ENCODE measurements around the gene STK24.
"Not testable (repeated sequence)": the region's sequence is repeated elsewhere in the genome, so short reads cannot be mapped to it uniquely, and the experiment has no call there.

The STK24 gene

DNA sequence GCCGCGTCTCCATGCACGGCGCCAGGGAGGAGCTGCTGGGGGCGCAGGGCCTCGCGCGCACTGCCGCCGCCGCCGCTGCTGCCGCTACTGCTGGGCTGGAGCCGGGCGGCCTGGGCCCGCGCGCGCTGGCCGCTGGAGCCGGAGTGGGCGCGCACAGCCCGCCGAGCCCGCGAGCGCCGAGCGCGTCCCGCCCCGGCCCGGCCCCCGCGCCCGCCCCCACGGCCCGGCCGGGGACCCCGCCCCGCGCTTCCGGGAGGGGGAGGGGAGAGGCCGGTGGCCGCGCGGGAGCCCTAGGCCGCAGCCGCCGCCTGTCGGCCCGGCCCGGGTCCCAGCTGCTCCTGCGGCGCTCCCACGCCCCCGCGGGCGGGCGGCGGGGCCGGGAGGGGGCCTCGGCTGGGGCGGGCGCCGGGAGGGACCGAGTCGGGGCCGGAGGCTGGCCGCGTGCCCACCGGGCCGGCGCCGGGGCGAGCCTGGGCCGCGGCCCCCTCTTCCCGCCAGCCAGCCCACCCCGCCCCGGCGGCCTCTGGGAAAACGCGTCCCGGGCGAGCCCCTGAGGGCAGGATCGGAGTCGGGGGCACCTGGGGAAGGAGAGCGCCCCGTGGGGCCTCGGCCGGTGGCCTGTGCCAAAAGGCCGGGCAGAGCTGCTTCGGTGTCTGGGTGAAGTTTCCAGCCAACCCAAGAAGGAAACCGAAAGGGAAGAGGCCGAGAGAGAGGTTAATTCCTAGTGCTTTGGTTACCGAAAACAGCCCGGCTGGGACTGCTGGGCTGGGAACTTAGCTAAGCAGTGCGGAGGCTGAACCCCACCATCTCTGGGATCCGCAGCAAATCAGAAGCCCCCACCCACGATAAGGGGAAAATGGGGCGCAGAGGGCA is at the start of gene STK24:
Gene STK24 (minus strand): TSS at position 145 of the 873 bp plus-strand sequence. CDS start 321 bp downstream, outside the sequence.
- DNase-seq (ENCODE audit: low spot score), result peak; percentile 47

DNA sequence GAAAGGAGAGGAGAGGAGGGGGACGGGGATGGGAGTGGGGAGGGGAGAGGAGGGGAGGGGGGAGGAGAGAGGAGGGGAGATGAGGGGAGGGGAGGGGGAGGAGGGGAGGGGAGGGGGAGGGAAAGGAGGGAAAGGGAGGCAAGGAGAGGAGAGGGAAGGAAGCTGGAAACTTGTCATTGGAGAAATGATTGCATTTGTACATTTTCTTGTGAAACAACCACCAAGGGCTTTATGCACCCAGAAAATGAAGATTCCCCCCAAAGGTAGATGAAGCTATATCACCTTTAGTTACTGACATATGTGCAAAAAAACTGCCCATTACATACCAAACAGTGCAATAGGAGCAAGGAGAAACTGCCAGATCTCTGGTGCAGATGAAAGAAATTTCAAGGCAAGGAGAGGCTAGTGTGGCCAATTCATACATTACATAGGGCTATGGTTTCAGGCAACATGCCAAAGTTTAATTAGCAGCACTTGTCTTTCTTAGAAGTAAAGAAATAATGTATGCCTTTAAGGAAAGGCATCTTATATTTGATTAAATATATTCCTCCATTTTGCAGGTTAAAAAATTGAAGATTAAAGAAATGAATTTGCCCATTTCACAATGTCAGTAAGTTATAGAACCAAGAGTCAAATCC is 49.5 kb upstream of the STK24 start:
- DNase-seq (ENCODE audit: low spot score), result no peak

DNA sequence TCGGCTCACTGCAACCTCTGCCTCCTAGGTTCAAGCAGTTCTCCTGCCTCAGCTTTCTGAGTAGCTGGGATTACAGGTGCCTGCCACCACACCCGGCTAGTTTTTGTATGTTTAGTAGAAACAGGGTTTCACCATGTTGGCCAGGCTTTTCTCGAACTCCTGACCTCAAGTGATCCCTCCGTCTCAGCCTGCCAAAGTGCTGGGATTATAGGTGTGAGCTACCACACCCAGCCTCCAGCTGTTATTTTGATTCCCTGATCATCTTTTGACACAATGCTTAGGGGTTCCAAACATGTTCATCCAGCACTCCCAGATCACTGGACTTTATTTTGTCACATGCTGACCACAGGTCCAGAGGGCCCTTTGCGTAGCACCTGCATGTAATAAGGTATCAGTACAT is 47.7 kb upstream of the STK24 start:
- not testable (repeated sequence) for DNase-seq (ENCODE audit: low spot score)

DNA sequence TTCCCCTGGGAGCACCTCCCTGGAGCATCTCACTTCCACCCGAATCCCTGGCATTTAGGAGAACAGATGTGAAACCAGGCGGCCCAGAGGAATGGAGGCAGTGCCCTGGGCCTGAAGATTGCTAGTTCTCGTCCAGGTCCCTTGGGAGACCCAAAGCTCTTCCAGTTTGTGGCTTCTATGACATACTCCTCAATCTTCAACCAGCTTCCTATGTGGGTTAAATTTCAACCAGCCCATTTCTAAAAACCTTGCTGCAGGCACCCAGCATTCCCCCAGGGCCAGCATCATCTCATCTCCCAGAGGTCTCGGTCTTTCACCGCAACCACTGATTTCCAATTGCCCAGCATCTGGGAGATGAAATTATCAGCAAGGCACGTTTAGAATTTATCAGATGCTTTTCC is 46.0 kb upstream of the STK24 start:
- no peak for DNase-seq (ENCODE audit: low spot score)

DNA sequence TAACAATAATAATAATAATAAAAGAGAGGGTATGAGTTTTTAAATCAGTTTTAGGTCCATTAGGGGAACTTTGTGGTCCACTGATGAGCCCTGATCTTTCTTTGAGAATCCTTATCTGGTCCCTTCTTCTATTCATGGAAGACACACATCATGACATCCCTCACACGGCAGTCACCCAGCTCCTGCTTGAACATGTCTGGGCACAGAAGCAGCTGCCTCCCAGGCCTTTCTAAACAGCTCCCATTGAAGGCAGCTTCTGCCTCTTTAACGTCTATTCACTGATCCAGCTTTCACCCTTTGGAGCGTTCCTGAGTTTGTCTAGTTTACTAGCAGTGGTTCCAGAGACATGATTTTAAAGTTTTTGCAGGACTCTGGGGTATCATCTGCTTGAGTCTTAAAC is 42.6 kb upstream of the STK24 start:
- DNase-seq (ENCODE audit: low spot score), result no peak

DNA sequence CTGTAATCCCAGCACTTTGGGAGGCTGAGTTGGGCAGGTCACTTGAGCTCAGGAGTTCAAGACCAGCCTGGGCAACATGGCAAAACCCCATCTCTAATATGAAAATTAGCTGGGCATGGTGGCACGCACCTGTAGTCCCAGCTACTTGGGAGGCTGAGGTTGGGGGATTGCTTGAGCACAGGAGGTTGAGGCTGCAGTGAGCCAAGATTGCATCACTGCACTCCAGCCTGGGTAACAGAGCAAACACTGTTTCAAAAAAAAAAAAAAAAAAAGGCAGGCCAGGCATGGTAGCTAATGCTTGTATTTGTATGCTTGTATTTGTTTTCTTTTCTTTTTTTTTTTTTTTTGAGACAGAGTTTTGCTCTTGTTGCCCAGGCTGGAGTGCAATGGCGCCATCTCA is 38.7 kb upstream of the STK24 start:
- not testable (repeated sequence) for DNase-seq (ENCODE audit: low spot score)

DNA sequence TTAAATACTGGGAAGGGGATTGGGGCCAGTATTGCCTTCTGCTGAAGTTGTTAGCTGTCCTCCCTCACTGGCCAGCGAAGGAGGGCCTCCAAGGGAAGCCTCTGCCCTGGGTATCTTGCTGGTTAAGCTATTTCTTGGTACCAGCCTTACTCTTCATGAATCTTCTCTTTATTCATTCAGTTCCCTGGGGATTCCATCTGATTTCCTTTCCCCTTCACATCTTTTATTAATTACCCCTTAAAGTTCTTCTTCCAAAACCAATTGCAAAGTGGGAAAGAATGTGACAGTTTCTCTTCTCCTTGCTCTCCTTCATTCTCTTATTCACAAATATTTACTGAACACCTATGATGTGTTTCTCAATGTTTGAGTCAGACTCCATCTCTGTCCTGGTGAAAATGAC is 36.7 kb upstream of the STK24 start:
- DNase-seq (ENCODE audit: low spot score), result no peak

DNA sequence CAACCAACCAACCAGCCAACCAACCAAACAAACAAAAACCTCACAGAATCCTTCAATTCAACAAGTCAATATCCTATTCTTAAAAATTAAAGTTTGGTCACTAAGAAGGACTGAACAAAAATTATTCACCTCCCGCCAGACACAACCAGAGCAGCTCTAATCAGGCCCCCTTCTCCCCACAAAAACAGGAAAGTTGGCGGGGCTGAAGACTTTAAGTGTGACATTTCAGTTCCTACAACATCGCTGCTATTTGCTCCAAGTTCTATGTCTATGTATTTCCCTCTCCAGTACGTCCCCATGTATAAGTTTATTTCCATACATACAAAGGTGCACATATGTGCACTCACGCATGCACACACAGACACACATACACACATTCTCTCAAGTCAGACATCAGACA is 32.8 kb upstream of the STK24 start:
- no peak for DNase-seq (ENCODE audit: low spot score)

DNA sequence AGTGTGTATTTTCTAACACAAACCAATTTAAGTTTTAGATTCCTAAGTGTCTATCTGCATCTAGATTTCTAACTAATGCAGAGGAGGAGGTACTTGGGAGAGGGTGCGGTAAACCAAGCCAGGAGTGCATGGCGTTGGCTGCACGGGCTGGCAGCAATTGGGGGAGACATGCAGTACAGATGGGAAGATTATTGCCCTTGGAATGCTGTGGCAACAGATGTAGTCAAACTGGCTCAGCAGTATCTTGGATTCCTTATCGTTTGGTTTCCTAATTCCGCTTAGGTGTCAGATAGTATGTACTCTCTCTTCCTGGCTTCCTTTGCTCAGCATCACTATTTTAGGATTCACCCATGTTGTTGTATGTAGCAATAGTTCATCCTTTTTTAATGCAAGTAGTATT is 29.4 kb upstream of the STK24 start:
- no peak for DNase-seq (ENCODE audit: low spot score)

DNA sequence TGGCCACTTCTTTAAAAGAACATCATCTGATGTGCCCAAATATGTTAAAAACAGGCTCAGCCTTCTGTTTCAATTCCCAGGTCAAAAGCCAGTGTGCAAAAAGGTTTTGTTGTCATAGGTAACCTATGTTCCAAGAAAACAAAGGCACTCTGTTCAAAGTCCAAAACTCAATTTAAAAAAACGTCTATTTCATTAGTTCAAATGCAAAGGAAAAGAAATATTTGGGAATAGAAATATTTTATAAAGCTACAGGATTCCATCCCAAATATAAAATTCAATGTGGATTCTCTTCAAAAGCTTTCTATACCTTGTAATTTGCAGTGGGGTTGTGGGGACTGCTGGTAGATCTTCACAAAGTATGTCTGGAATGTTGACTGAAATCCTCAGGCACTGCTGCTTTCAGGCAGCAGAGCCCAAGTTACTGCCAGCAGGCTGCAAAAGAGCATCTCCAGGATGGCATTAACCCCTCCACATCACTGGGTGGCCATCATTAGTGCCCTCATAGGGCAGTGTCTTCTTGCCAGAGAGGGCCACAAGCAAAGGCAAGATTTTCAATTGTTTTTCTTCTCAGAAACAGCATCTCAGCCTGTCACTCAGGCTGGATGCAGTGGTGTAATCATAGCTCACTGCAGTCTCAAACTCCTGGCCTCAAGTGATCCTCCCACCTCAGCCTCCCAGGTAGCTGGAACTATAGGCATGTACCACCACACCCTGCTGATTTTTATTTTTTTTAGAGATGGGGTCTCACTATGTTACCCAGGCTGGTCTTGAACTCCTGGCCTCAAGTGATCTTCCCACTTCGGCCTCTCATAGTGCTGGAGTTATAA is 22.8 kb upstream of the STK24 start:
- no peak for DNase-seq (ENCODE audit: low spot score)

DNA sequence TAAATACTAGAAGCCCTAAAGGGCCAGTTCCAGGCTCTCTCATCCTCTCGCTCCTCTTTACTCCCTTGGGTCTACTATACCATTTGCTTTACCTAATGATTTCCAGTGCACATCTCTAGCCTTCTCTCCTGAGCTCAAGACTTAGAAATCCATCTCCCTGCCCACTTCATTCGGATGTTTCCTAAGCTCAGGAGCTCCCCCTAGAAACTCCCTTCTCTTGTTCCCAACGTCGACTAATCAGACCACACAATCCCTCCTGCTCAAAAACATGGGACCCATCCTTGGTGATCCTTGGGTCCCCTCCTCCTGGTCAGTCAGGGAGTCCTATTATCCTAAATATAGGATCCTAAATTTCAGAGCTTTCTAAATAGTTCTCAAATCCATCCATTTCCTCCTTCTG is 21.1 kb upstream of the STK24 start:
- DNase-seq (ENCODE audit: low spot score), result peak; percentile 11

DNA sequence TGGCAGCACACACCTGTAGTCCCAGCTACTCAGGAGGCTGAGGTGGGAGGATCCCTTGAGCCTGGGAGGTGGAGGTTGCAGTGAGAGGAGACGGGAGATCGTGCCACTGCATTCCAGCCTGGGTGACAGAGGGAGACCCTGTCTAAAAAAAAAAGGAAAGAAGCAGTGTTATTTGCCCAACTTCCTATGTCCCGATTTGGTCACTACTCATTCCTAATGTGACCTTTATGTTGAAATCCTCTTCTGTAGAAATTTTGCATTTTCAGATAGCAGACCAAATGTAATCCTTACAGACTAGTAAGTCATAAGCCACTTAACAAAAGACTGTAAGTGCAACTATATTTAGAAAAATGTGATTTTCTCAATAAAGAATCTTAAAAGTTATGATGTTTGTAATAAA is 18.2 kb upstream of the STK24 start:
- no peak for DNase-seq (ENCODE audit: low spot score)

DNA sequence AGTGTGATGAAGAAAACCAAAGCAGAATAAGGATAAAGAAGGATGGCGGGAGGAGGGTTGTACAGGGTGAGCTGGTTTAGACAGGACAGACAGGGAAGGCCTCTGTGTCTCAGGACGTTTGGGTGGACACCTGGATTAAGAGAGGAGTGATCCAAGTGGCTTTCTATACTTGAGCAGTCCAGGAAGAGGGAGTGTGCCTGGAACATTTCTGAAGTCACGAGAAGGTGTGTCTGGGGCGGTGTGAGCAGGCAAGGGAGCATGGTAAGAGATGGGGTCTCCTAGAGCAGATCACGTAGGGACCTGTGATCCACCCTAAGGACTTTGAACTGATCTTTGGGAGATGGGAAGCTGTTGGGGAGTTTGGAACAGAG is 15.4 kb upstream of the STK24 start:
- no peak for DNase-seq (ENCODE audit: low spot score)

DNA sequence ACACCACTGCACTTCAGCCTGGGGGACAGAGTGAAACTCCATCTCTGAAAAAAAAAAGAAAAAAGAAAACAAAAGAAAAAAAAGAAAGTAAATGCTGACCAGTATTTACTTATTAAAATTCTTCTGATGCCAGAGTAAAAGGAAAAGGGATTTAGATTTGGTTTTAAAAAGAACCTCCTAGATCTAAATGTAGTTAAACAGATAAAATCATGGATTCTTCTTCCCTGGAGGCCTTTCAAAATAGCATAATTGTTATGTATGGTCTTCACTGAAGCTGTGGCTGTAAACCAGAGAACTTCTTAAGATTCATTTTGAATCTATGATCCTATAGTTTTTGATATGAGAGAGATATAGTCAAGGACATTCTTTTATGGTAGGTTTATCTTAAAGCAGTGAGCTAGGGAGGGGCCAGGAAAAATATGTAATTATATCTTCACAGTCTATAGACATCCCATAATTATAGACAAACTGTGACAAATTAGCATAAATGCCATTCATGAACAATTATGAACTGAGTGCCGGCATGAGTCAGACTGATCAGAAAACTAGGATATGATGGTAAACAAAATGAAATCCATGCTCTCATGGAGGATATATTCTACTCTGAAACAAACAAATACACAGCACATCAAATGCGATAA is 14.9 kb upstream of the STK24 start:
- DNase-seq (ENCODE audit: low spot score), result no peak

DNA sequence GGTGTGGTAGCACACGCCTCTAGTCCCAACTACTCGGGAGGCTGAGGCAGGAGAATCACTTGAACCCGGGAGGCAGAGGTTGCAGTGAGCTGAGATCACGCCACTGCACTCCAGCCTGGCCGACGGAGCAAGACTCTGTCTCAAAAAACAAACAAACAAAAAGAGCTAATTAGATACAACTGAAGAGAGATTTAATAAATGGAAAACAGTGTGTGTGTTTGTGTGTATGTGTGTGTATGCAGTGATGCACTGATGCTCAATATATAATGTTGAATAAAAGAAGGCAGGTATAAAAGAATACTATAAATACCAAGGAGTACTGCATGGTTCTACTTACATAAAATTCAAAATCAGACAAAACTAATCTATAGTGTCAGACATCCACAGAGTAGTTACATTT is 13.6 kb upstream of the STK24 start:
- not testable (repeated sequence) for DNase-seq (ENCODE audit: low spot score)

DNA sequence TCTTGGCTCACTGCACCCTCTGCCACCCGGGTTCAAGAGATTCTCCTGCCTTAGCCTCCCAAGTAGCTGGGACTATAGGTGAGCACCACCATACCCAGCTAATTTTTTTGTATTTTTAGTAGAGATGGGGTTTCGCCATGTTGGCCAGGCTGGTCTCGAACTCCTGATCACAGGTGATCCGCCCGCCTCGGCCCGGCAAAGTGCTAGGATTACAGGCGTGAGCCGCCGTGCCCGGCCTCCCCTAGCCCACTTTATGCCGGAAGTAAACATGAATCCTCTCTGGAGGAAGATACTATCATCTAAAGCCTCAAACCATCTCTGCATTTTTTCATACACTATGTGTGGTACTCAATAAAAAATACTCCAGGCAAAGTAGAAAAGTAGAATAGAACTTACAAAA is 12.6 kb upstream of the STK24 start:
- not testable (repeated sequence) for DNase-seq (ENCODE audit: low spot score)

DNA sequence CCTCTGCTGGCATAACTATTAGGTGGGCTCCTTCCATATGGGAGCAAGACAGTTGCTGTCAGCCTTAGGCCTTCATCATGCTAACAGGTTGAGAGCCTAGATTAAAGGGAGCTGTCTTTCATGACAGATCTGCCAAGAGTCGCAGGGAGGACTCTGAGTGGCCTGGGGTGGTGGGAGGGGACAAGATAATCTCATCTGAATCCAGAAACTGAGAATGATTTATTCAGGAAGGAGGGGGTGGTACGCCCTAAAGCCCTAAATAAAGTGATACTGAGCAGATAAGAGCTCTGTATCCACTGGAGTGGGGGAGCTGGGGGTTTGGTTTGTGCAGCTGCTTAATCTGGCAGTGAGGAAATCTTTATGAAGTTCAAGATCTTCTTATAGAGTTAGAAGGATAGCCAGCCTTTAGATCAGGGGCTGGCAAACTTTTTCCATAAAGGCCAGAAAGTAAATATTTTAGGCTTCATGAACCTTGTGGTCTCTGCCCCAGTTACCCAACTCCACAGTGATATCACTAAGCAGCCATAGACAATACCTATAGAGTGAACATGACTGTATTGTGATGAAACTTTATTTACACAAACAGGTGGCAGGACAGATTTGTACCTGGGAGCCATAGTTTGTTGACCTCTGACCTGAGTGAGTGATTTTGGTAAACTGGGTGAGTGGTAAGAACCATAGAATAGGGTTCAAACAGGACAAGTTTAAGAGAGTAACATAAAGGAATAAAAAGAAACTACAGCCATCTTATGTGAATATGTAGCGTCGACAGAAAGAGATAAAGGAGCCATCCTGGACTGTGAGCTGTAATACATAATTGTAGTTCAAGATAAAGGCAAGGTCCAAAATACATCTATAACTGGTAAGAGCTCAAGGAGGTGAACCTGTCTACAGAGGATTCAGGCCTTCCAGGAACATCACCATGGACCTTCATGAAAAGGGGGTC is 9.8 kb upstream of the STK24 start:
- DNase-seq (ENCODE audit: low spot score), result no peak

DNA sequence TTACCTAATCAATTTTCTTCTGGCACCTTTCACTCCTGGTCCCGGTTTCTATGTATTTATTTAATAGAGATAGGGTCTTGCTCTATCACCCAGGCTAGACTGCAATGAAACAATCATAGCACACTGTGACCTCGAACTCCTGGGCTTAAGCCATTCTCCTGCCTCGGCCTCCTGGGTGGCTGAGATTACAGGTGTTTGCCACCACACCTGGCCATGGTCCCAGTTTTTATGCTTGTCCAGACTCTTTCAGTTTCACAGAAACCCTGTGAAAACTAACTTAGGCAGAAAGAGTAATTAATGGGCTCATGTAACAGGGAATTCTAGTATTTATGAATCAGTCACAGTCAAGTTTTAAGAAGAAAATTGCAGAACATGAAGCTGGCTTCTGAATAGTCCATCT is 9.0 kb upstream of the STK24 start:
- DNase-seq (ENCODE audit: low spot score), result no peak

DNA sequence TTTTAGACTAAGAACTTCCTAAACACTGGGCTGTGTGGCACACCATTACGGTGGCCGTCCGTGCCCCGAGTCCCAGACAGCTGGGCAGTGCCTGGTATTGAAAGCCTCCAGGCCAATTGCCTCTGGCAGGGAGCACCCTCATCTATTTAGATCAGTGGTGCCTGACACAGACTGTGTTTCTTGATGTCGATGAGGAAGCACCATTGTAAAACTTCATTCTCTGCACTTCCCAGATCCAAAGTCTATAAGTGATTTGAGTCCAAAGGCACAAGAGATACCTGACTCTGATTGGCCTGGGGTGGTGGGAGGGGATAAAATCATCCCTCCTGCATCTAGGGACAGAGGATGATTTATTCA is 8.5 kb upstream of the STK24 start:
- DNase-seq (ENCODE audit: low spot score), result no peak

DNA sequence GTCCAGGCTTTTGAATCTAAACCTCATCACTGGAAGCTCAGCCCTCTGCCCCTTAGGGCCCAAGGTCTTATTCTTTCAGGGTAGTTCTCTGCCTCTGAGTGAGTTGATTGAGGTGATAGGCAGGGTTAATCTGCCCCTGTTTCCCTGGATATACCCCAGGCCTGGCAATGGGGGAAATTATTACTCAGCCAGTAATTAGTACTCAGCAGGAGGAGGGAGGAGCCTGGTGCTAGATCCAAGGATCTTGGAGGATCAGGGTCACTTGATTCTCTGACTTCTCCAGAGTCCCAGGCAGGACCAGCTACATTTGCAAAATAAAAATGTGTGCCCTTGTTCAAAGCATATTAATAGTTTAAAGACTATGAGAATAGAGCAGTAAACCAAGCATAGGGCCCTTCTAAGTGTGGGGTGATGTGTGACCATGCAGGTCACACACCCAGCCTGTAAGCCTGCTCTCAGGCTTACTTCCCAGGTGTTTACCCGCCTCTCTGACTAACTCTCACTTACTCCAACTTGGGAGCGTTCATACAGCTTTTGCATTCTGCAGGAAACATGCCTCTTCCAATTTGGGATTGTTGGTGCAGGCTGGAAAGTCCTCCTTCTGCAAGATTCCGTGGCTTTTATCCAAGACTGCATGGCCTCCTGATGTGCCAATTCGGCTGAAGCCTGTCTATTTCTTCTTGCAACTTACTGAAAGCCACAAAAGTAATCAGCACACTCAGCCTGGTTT is 7.9 kb upstream of the STK24 start:
- DNase-seq (ENCODE audit: low spot score), result no peak

DNA sequence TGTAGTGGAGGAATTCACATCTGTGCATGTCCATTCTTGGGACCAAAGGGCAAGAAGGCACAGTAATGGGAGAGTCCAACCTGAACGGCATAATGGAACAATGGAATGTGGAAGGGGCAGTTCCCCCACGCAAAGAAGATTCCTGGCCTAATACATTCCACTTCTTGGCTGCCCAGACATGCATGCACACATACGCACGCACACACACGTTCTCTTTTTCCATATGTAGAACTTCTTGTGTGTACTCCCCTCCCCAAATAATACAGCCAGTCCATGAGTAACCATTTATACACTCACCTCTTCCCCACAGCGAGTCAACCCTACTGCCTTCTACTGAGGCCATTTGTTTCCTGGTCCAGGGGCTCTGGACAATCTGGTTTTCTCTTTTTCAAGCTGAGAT is 6.0 kb upstream of the STK24 start:
- DNase-seq (ENCODE audit: low spot score), result no peak

All from HuH-7 (cell line).